Pulmonary artery endothelial cell (primary cell): Measurements from ENCODE around the gene EBLN2. TPM values are rescaled to one million over a fixed set of nuclear protein-coding genes. Genes with fewer than 3 reads are reported as not detected.
A peak's percentile ranks its signal among the peaks of the same experiment; 100 is the strongest.
"Not testable (repeated sequence)": the region's sequence is repeated elsewhere in the genome, so short reads cannot be mapped to it uniquely, and the experiment has no call there.

Experiments used
- DNase-seq: peaks from one replicate; pipeline ENCODE4 v3.0.0-alpha.2; 2011; ENCODE audit warnings: low read depth, low spot score
- total RNA-seq: library from RNA; depleted of rRNA; stranded (reverse); fragments of >200 nt; gene quantifications from 2 replicates; pipeline ENCODE4 v1.2.3, GENCODE V29; 2014

Gene EBLN2
- total RNA-seq, 1 donor from 2014 or later: 4.2 TPM

- no peak for DNase-seq
Measured at GRCh38 chr3:73060302-73060723, 1.1 kb upstream of the EBLN2 start.

- not testable (repeated sequence) for DNase-seq
Measured at GRCh38 chr3:73066243-73066642, 4.8 kb downstream of the EBLN2 start.

GRCh38 chr3:73068419-73068818 is 7.0 kb downstream of the EBLN2 start:
- no peak for DNase-seq

- DNase-seq: no peak
Measured at GRCh38 chr3:73069187-73069586, 7.7 kb downstream of the EBLN2 start.

GRCh38 chr3:73069775-73070444 is 8.5 kb downstream of the EBLN2 start:
- DNase-seq: no peak

- no peak for DNase-seq
Measured at GRCh38 chr3:73070675-73071575, 9.5 kb downstream of the EBLN2 start.

- no peak for DNase-seq
Measured at GRCh38 chr3:73071952-73072351, 10.5 kb downstream of the EBLN2 start.

GRCh38 chr3:73072634-73073033 is 11.2 kb downstream of the EBLN2 start:
- DNase-seq: no peak

GRCh38 chr3:73073091-73073707 is 11.7 kb downstream of the EBLN2 start:
- DNase-seq: no peak

GRCh38 chr3:73074781-73075180 is 13.3 kb downstream of the EBLN2 start:
- no peak for DNase-seq

GRCh38 chr3:73080216-73080966 is 18.9 kb downstream of the EBLN2 start:
- DNase-seq: no peak

- no peak for DNase-seq
Measured at GRCh38 chr3:73081140-73081539, 19.7 kb downstream of the EBLN2 start.

GRCh38 chr3:73084170-73084569 is 22.7 kb downstream of the EBLN2 start:
- no peak for DNase-seq

GRCh38 chr3:73086071-73086494 is 24.6 kb downstream of the EBLN2 start:
- DNase-seq: no peak

- DNase-seq: no peak
Measured at GRCh38 chr3:73094129-73094528, 32.7 kb downstream of the EBLN2 start.

GRCh38 chr3:73094951-73095350 is 33.5 kb downstream of the EBLN2 start:
- no peak for DNase-seq

- no peak for DNase-seq
Measured at GRCh38 chr3:73096169-73096568, 34.7 kb downstream of the EBLN2 start.

- DNase-seq: no peak
Measured at GRCh38 chr3:73098026-73098425, 36.6 kb downstream of the EBLN2 start.

- DNase-seq: no peak
Measured at GRCh38 chr3:73098873-73099272, 37.4 kb downstream of the EBLN2 start.

- DNase-seq: peak; percentile 39
Measured at GRCh38 chr3:73100741-73101559, 39.5 kb downstream of the EBLN2 start.

- no peak for DNase-seq
Measured at GRCh38 chr3:73101881-73102280, 40.4 kb downstream of the EBLN2 start.
